GM10248 (cell line): ENCODE data around the gene SFMBT1.

Source experiments
- CTCF ChIA-PET: fragments of 300-600 bp; sonication (Branson Sonifier 250); formaldehyde crosslinking; extraction: SDS; loops from one replicate; lab custom pipeline; 2021; ENCODE audit warnings: antibody characterized with exemption; lab: Yijun Ruan, JAX
- POLR2A ChIA-PET: fragments of 350-650 bp; sonication (Branson Sonifier 250); formaldehyde crosslinking; extraction: SDS; loops from one replicate; lab custom pipeline; 2020; ENCODE audit warnings: antibody characterized with exemption; lab: Yijun Ruan, JAX
- DNase-seq: peaks from one replicate; pipeline ENCODE4 v3.0.0; 2012; ENCODE audit errors: extremely low spot score
- CTCF ChIP-seq: IDR thresholded peaks from 2 replicates; pipeline ENCODE4 v1.5.1; 2012; ENCODE audit warnings: mild to moderate bottlenecking, low read depth; ENCODE audit errors: extremely low read depth, missing control alignments, control extremely low read depth

Gene SFMBT1

GRCh38 chr3:52857133-52857532 lies 188.7 kb downstream of the SFMBT1 start:
- TF ChIP-seq CTCF = no peak
- POLR2A ChIA-PET = no interaction called here
- CTCF ChIA-PET = interaction anchor here (1.2 to 1.6 kb wide), 2 partner anchors 19 to 74 kb away, joined by 3 to 4 read pairs; no protein-coding TSS in a partner anchor
- no peak for DNase-seq

- TF ChIP-seq CTCF = no peak
- ChIA-PET POLR2A (no interaction called here), CTCF (interaction anchor here (1.2 to 1.7 kb wide), 2 partner anchors 12 to 75 kb away, joined by 4 read pairs; no protein-coding TSS in a partner anchor)
These were observed 189.2 kb downstream of the SFMBT1 start for GRCh38 chr3:52856666-52857065.

GRCh38 chr3:52854013-52854412 lies 191.9 kb downstream of the SFMBT1 start:
- CTCF ChIA-PET = interaction anchor here (0.8 to 2.6 kb wide), 11 partner anchors 9 to 218 kb away, joined by 3 to 12 read pairs (median 4); no protein-coding TSS in a partner anchor
- DNase-seq = no peak
- POLR2A ChIA-PET = no interaction called here
- TF ChIP-seq CTCF = no peak

More at GRCh38 chr3:52856666-52857065, 189.2 kb downstream of the SFMBT1 start:
- DNase-seq = no peak
